HFFc6 (cell line): ENCODE measurements around the gene CLDN24. TPM values are rescaled to one million over a fixed set of nuclear protein-coding genes. Genes with fewer than 3 reads are reported as not detected.

Experiments used
- DNase-seq: peaks from one replicate; pipeline ENCODE4 v3.0.0-alpha.2; 2018
- H3K27ac Mint-ChIP-seq: 2 replicates; pipeline ENCODE4 v1.8.0; 2020; ENCODE audit warnings: mild to moderate bottlenecking, mixed read lengths
- H3K27me3 Mint-ChIP-seq: 2 replicates; pipeline ENCODE4 v1.8.0; 2021; ENCODE audit warnings: mild to moderate bottlenecking, moderate library complexity, mixed read lengths; ENCODE audit not compliant: insufficient read depth
- H3K36me3 Mint-ChIP-seq: 2 replicates; pipeline ENCODE4 v1.8.0; 2021; ENCODE audit warnings: low read depth, mixed read lengths
- H3K4me1 Mint-ChIP-seq: 2 replicates; pipeline ENCODE4 v1.8.0; 2020; ENCODE audit warnings: low read depth, mixed read lengths
- H3K4me3 Mint-ChIP-seq: 2 replicates; pipeline ENCODE4 v1.8.0; 2020; ENCODE audit warnings: mild to moderate bottlenecking, moderate library complexity, mixed read lengths
- H3K9me3 Mint-ChIP-seq: 2 replicates; pipeline ENCODE4 v1.8.0; 2020; ENCODE audit warnings: mild to moderate bottlenecking, mixed read lengths
- total RNA-seq, 6 experiments: library from RNA; stranded (reverse); fragmentation: NEBNext Ultra II Directional; extraction: Animal tissue kit (Norgen Biotek cat#: 25700); gene quantifications; 2 replicates in 1 of 6; 3 replicates in 5 of 6; pipeline ENCODE4 v1.2.3, GENCODE V29; 2021
- TF ChIP-seq, protein P1 (sequence below): fragments of 200-600 bp; sonication (generic); IDR thresholded peaks from 2 replicates; pipeline ENCODE4 v1.5.0; 2021; ENCODE audit warnings: antibody characterized with exemption, mild to moderate bottlenecking

Gene CLDN24
- total RNA-seq, 6 experiments from 2014 or later, result not detected

DNA sequence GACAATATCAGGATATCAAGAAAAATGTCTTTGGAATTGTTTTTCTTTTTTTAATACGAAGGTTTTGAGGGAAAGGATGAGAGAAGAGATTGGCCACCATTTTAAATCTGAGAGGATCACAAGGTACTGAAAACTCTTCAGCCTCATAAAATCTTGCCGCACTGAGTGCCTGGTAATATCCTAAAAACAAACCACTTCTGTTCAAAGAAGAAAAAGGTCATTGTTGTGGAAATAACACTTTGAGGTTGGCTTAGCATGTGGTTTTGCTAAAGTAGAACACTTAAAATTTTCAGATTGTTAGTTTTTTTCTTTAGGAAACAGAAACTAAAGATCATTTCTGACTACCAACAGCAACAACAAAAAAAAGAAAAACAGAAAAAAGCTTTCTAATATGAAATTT lies 1.1 kb downstream of the CLDN24 start:
- no peak overlapping the region for H3K27ac Mint-ChIP-seq
- no peak for DNase-seq
- peaks cover 6% of the 10 kb centered on the region for H3K27me3 Mint-ChIP-seq
- H3K9me3 Mint-ChIP-seq, result peaks cover 13% of the 10 kb centered on the region
- peaks cover 5% of the 10 kb centered on the region for H3K4me1 Mint-ChIP-seq
- no peak overlapping the region for H3K4me3 Mint-ChIP-seq
- peaks cover 38% of the 10 kb centered on the region for H3K36me3 Mint-ChIP-seq
- TF ChIP-seq, protein P1, sequence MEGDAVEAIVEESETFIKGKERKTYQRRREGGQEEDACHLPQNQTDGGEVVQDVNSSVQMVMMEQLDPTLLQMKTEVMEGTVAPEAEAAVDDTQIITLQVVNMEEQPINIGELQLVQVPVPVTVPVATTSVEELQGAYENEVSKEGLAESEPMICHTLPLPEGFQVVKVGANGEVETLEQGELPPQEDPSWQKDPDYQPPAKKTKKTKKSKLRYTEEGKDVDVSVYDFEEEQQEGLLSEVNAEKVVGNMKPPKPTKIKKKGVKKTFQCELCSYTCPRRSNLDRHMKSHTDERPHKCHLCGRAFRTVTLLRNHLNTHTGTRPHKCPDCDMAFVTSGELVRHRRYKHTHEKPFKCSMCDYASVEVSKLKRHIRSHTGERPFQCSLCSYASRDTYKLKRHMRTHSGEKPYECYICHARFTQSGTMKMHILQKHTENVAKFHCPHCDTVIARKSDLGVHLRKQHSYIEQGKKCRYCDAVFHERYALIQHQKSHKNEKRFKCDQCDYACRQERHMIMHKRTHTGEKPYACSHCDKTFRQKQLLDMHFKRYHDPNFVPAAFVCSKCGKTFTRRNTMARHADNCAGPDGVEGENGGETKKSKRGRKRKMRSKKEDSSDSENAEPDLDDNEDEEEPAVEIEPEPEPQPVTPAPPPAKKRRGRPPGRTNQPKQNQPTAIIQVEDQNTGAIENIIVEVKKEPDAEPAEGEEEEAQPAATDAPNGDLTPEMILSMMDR, result no peak

DNA sequence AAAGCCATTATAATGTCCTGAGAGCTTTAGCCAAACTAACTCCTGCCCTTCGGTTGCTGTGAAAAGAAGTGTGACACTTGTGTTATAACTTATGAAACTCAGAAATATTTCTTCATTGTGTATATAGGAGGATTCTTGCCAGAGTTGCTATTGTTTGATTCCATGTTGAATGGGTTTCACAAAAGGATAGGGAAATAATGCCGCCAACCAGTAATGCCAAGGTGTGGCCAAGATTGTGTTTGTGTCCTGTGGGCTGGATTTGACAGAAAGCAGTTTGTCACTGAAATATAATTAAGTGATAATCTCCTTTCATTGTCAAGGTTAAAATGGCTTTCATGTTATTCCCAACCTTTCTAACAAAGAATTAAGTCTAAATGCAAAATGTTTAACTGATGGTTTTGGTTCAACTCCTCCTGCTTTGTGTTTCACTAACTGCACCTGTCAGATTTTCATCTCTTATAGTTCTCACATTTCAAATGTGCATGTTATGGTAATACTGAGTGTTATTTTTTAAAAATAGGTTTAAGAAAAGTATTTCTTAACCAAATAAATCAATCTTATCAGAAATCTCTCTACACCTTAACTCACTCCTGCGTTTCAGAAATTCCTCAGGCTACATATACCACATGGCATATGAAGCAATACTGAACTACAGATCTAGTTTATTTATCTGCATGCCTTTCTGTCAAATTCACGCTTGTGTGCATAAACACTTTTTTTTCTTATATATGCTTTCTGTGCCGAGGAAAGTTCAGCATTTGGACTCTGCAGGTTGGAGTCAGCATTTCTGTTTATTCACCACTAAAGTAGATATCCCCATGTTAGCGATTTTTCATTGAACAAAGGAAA lies 1.8 kb downstream of the CLDN24 start, which contains the start of gene CLDN22:
Gene CLDN22, minus strand, starts transcription at position 66 of the 849 bp plus-strand sequence. Its CDS starts 58 bp downstream, at position 8.
- no peak within 1 kb of the TSS for H3K27ac Mint-ChIP-seq

DNA sequence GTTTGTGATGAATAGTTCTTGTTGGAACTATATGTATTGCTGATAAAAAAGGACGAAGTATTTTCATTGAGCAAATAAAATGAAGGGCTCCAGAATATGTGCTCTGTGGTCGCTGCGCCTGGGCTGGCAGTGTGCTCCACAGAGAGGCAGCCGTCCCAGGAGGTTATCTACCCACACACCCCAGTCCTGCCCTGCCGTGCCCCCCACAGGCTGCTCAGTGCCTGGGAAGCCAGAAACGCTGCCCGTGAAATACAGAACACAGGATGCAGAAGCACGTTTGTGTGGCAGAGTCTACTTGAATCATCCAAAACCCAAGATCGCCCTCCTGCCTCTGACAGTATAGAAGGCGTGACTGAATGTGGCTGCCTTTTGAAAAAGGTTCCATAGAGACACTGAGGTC lies 3.6 kb downstream of the CLDN24 start:
- H3K4me1 Mint-ChIP-seq, result no peaks in the 10 kb centered on the region
- DNase-seq, result no peak
- peaks cover 5% of the 10 kb centered on the region; the same call in 1 of the 2 replicates for H3K9me3 Mint-ChIP-seq
- H3K36me3 Mint-ChIP-seq, result peaks cover 21% of the 10 kb centered on the region
- no peak overlapping the region for H3K4me3 Mint-ChIP-seq
- H3K27me3 Mint-ChIP-seq, result peaks cover under 1% of the 10 kb centered on the region
- no peak overlapping the region for H3K27ac Mint-ChIP-seq
- TF ChIP-seq, protein P1, result no peak

More for the DNA sequence above, 1.8 kb downstream of the CLDN24 start, which contains the start of gene CLDN22:
- Mint-ChIP-seq H3K4me3 (no peak within 1 kb of the TSS), H3K36me3 (peaks cover 31% of the 10 kb centered on the region), H3K9me3 (peaks cover 9% of the 10 kb centered on the region; the same call in 1 of the 2 replicates), H3K27me3 (peaks cover 5% of the 10 kb centered on the region), H3K4me1 (no peaks in the 10 kb centered on the region)
- DNase-seq, result no peak
- TF ChIP-seq, protein P1, result no peak

DNA sequence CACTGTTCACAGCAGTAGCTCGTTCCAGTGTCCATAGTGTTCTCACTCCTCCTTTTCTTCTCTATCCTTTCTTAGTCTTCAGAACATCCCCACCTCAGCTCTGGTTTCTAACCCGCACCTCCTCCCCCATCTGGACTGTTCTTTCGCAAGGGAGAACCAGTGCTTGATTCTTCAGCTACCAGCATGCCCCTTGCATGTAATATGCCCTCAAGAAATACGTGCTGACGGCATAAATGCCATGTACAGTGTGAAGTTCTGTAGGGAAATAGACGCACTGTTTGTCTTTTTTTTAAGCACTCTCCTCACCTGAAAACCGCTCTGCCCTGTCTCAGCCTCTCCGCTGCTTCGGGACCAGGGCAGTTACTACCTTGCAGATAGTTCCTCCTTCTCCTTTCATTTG lies 7.4 kb downstream of the CLDN24 start:
- TF ChIP-seq, protein P1, result no peak
- H3K27ac Mint-ChIP-seq, result no peak overlapping the region
- H3K36me3 Mint-ChIP-seq, result peaks cover 23% of the 10 kb centered on the region
- no peaks in the 10 kb centered on the region for H3K4me1 Mint-ChIP-seq
- DNase-seq, result no peak
- no peaks in the 10 kb centered on the region for H3K9me3 Mint-ChIP-seq
- H3K4me3 Mint-ChIP-seq, result no peak overlapping the region
- H3K27me3 Mint-ChIP-seq, result peaks cover 6% of the 10 kb centered on the region

DNA sequence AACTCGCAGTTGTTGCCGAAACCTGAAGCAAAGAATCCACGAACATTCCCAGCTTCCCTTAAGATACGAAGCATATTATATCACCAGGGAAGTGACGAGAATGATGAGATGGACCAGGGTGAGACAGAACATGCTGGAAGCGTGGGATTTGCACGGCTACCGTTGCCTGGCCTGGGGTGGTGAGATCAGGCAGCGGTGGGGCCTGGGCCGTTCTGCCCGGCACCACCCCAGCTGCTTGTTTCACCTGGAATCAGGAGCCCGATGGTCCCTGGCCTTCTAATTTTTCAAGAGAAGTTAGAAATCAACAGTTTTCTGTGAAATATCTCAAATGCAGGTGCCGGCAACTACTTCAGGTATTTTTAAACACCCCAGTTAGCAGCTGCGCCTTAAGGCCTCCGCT lies 7.9 kb downstream of the CLDN24 start:
- no peak for DNase-seq

More for the DNA sequence above, 7.9 kb downstream of the CLDN24 start:
- no peaks in the 10 kb centered on the region for H3K9me3 Mint-ChIP-seq
- H3K27ac Mint-ChIP-seq, result no peak overlapping the region
- peaks cover 24% of the 10 kb centered on the region for H3K36me3 Mint-ChIP-seq
- H3K4me3 Mint-ChIP-seq, result no peak overlapping the region
- TF ChIP-seq, protein P1, result no peak
- no peaks in the 10 kb centered on the region for H3K4me1 Mint-ChIP-seq
- H3K27me3 Mint-ChIP-seq, result peaks cover 6% of the 10 kb centered on the region
